NCI-H82 treated with DMSO at 0.1 percent for 48 hours (cell line): Measurements from ENCODE around the gene FABP1.

ENCODE experiments used
- DNase-seq: peaks from one replicate; lab custom pipeline; 2025; ENCODE audit not compliant: unreplicated experiment; lab: John Stamatoyannopoulos, UW

The FABP1 gene

DNA sequence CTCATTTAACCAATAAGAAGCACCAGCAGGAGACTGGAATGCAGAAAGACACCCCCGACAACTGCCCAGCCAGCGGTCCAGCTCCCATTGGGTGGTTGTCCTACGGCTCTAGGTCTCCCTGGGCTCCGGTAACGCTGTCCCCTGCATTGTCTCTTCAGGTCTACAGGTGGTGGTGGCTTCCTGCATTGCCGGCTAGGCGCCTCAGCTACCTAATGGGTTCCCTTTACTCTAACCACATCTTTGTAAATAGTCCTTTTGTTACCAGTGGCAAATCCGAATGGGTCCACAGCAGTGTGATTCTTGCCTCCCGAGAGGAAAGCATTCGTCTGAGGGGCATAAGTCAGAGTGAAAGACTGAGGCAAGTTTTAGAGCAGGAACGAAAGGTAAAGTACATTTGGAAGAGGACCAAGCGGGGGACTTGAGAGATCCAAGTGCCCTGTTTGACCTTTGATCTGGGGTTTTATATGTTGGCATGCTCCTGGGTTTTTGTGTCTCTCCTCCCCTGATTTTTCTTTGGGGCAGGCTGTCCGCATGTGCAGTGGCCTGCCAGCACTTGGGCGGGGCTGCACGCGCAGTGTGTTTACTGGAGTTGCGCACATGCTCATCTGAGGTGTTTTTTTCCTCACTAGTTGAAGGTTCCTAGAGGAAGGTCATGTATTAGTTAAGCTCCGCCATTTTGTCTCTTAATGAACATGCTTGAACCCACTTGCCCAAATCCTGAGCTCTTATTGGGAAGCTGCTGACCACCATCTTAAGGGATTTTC, 11.0 kb downstream of the FABP1 start:
- DNase-seq, result no peak

DNA sequence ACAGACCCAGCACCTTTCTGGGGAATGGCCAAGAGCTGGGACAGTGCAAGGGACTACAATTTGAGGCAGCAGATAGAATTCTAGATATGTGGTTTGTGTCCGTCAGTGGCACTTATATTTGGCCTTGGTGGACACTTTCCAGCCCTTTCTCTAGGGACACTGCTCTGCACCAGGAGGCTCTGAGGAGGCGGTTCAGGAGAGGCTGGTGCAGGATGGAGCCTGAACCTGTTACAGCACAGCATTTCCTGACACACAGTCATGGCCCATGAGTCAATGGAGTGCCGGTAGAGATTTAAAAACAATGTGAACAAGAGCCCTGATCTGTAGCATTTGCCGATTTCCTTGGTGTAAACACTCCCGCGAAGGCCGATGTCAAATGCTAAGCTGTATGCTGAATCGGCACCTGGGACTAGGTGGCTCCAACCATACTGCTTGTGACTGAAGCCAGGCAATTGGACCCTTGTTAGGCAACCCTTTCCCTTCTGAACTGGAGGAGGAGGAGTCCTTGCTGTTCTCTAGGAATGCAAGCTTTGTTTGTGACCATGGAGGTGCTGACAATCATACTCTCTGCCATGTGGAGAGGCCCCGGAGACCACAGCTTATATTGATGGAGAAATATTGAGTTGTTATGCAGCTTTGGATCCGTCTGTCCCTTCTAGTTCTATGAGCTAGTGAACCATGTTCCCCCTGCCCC, 11.9 kb downstream of the FABP1 start:
- DNase-seq, result no peak

DNA sequence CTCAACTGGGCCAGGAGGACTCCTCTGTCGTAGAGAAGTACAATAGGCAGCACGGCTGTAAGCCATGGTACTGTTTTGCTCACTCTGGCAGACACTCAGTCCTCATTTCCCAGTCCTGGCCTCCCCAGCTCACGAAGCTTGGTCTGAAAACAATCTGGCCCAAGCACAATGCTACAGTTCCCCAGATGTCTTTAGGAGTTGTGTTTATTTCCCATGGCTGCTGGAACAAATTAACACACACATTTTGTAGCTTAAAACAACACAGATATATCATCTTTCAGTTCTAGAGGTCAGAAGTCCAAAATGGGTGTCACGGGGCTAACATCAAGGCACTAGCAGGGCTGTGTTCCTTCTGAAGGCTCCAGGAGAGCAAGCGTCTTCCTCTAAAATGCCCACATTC, 13.0 kb downstream of the FABP1 start:
- no peak for DNase-seq

DNA sequence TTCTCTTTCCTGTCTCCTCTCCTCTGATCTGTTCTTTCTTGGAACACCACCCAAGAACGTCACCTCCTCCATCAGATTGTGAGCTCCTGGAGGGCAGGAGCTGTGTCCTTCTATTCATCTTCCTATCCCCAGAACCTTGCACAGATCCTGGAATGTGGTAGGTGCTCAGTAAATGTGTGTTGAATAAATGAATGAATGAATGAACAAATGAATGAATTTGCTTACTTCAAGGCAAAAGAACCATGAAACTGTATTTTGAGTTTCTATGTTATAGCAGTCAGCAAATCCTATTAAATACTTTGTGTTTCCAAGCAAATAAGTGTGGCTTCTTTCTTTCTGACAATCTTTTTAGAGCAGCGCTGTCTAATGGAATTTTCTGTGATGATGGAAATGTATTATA, 14.8 kb downstream of the FABP1 start:
- DNase-seq, result no peak

DNA sequence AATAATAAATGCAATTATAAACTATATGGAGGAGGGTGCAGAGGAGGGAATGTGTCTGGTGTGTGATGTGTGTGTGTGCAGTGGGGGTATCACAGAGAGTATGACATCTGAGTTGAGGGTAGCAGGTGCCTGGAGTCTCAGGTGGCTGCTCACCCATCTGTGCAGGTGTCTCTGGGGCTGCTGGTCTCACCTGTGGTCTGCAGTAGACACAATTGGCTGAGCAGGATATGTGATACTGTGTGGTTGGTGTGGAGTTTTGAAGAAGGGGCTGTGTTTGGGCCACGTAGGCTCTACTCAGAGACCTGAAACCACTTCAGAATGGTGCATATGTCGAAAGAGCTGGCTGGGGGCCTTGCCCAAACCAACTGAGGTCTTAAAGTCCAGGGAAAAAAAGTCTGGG, 17.0 kb downstream of the FABP1 start:
- DNase-seq, result no peak

DNA sequence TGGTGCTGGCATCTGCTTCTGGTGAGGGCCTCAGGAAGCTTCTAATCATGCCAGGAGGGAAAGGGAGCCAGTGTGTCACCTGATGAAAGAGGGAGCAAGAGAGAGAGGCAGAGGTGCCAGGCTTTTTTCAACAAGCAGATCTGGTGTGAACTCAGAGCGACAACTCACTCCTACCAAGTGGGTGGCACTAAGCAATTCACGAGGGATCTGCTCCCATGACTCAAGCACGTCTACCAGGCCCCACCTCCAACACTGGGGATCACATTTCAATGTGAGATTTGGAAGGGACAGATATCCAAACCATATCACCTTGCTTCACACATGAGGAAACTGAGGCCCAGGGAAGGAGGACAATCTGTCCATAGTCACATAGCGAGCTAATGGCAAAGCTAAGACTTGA, 19.1 kb downstream of the FABP1 start:
- DNase-seq, result no peak

DNA sequence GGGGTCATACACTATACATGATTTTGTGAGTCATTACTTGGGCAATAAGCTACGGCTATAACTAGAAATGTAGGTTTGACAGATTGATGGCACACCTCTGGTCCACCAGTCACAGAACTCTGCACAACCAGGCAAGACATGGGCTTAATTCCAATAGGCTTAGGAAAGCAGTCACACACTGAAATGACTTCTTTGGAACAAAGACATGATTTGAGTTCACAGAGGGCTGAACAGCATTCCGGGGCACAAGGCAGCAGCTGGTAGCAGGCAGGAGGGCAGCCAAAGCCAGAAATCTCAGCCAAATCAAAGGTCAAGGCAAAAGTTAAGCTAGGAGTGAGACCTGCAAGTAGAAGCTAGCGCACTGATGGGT, 27.4 kb downstream of the FABP1 start:
- DNase-seq, result no peak

DNA sequence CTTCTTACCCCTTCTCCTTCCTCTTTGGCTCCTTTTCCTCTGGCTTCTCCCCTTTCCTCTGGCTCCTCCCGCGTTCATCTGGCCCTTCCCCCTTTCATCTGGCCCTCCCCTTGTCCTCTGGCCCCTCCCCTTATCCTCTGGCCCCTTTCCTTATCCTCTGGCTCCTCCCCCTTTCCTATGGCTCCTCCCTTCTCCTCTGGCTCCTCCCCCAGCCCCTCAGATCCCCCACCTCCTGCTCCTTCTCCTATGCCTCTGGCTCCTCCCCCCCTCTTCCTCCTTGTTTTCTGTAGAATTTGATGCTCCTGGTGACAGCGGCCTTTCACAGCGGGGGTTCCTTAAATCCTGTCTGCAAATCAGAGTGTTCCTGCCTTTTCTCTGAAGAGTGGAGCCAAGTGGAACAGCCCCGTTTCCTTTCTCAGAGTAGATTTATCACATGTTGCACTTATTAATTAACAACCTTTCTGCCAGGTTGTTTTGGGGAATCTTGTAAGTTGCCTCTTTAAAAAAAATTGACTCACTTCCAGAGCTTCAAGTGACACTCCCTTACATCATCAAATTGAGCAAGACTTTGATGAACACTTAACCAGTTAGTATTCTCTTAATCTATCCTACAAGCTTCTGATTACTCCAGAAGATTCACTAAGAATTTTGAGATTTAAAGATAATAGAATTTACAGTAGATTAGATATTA, 27.9 kb downstream of the FABP1 start:
- no peak for DNase-seq

DNA sequence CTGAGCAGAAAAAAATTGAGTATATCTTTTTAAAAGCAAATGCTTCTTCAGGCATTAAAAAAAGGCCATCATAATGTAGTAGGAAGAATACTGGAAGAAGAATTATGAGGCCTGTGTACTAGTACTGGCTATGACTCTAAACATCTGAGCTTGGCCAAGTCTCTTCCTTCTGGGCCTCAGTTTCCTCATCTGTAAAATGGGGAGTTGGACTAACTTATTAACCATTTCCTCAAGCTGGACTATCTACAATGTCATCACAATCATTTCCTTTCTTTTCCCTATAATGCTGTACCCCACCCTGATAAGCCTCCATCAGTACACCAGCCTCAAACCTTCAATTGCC, 29.3 kb downstream of the FABP1 start:
- DNase-seq, result no peak

DNA sequence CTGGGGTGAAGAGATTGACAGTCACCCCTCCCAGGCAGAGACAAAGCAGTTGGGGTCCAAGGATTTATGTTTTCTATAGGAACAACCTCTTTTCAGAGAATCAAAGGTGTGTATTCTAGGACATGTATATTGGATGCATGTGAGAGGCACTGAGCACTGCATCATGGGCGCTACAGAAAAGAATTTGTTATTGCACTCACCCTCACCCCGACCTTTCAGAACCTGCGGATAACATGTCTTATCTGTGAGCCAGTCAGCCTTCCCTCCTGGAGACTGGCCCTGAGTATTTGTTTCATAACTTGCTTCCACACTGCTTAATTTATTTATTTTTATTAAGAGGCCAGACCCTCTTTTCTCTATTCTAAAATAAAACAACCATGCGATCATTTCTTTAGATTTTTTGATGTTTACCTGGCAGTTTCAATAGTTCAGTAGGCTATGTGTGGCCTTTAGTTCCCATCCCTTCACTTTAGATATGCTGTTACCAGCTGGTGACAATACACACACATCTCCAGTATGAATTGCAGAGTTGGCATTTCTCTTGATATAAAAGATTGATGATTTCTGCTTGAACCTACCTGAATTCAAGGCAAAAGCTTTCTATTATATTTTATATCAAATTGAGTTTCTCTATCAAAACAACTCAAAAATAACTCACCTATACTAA, 29.8 kb downstream of the FABP1 start:
- DNase-seq, result no peak

DNA sequence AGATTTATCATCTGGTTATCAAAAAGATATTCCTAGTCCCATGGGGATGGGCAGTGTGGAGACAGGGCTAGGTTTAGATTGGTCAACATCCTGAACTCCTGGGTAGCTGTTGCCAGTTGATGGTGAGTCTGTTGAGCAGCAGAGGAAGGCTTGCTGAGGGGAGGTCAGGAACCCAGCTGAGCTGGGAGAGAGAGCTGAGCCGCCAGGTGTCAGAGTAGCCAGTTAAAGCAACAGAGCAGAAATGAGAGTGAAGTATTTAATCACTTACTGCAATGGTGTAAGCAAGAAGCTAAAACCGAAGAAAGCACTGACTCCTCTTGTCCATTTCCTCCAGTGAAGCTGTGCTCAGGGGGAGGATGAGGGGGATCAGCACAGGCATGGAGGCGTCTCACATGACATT, 30.7 kb downstream of the FABP1 start:
- DNase-seq, result no peak

DNA sequence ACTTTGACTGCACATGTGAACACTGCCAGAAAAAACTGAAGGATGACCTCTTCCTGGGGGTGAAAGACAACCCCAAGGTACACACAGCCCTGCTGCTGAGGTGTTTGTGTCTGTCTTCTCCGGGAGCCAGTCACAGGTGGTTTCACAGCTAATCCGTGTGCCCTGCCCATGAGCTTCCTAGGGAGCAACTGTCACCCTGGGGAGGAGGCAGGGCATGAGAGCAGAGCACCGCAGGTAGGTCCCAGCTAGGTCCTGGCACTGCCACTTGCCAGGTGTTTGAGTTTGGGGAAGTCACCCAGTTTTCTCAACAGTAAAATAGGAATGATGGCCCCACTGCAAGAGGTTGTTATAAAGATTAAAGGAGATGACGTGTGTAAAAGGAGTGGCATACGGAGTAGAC, 31.2 kb downstream of the FABP1 start:
- DNase-seq, result no peak

DNA sequence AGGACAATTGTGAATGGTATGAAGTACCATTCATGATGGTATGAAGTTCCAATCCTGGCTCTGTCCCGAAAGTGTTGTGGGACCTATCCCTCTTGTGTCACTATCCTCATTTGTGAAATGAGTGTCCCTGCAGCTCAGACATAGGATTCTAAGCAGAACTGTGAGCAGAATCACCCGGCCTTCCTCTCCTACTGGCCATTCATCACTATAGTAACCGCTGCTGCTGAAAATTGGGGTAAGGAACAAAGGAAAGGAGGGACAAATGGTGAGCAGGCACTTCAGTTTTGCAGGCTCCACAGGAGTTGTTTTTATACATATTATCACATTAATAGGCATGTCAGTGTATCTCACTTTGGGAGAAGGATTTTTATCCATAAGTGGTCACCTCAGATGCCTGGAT, 32.8 kb downstream of the FABP1 start:
- no peak for DNase-seq

DNA sequence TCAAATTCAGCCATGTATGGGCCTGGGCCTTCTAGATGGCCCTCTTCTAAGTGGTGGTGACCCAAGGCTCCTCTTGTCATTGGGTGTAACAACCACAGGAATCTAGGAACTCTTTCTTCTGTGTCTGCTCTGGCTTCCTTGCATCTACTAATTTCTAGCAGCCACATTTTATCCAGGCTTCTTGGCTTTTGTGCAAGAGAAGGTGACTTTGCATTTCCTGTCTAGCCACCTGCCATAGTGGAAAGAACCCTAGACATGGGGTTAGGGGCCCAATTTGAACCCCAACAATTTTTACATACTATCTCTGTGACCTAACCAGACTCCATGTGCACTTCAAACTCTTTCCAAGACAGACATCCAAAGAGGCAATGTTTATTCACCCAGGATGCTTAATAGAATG, 35.1 kb downstream of the FABP1 start:
- DNase-seq, result no peak

DNA sequence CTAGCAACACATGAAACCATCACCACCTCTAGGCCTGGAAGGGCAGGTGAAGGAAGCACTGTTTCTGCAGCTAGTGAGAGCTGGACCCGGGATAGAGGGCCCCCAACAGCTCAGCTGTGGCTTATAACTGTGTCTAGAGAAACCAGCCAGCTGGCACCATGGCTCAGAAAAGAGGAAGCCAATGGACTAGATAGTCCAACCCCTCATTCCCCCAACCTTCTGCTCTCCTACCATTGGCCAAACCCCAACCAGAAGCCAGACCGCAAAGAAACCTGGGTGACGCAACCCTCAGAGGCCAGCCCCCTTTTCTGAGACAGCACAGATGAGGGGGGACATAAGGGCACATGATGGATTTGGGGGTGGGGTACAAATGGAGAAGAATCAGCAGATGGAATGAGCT, 35.9 kb downstream of the FABP1 start:
- DNase-seq, result no peak

DNA sequence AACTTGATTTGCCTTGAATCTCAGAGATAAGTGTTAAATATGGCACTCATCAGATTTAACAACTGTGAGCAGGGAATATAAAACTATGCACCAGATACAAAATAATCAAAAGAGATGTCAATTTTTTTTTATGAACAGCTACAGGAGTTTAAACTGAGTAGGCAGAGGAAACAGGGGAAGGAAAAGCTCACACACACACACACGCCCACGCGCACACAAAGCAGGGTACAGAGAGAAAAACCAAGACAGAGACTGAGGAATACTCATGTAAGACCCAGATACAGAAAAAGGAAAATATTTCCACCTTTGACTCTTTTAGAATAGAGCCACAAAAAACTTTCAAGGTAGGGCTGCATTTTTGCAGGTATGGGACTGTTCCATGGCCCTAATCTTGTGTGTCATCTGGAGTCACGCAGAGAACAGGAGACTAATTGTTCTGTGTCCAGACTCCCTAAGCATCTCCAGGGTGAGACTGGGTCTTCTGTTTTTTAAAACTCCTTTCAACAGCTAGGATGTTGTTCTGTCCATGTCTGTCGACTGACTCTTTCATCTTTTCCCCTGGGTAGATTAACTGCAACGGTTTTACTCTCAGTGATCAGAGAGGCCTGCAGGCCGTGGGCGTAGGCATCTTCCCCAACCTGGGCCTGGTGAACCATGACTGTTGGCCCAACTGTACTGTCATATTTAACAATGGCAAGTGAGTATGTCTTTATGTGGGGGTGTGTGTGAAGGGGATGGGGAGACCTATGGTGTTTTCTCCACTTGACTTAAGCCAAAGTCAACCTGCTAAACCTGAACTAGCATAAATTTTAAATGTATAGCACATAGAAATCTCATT, 37.2 kb downstream of the FABP1 start:
- no peak for DNase-seq

DNA sequence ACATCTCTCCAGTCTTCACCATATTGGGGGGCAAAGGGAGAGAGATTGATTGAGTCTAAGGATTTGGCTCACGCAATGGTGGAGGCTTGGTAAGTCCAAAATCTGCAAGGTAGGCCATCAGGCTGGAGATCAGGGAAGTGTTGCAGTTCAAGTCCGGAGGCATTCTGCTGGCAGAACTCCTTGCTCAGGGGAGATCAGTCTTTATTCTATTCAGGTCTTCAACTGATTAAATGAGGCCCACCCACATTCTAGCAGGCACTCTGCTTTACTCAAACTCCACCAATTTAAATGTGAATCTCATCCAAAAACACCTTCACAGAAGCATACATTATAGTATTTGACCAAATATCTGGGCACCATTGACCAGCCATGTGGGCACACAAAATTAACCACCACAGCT, 38.9 kb downstream of the FABP1 start:
- DNase-seq, result no peak

DNA sequence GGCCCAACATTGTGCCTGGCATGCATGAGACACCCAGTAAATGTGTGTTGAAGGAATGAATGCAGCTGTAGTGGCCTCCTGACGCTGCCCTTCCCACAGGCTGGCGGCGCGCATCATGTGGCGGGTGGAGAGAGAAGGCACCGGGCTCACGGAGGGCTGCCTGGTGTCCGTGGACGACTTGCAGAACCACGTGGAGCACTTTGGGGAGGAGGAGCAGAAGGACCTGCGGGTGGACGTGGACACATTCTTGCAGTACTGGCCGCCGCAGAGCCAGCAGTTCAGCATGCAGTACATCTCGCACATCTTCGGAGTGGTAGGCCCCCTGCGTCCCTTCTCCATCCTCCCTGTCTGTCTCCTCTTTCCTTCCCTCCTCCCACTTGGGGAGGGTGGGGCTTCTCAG, 40.1 kb downstream of the FABP1 start:
- no peak for DNase-seq

DNA sequence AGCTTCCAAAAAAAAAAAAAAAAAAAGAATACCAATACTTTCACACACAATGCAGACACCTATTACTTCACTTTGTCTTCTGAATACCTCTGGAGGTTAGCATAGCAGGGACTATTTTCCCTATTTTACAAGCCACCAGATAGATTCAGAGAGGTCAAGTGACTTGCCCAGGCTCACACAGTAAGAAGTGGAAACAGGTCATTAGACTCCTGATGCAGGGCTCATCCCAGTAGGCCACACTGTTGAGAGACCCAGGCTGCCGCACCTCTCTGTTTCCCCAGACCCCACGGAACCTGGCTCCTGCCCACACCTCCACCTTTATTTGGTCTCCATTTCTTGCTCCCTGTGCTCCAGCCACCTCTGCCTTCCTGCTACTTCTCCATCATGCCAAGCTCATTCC, 40.8 kb downstream of the FABP1 start:
- DNase-seq, result no peak

DNA sequence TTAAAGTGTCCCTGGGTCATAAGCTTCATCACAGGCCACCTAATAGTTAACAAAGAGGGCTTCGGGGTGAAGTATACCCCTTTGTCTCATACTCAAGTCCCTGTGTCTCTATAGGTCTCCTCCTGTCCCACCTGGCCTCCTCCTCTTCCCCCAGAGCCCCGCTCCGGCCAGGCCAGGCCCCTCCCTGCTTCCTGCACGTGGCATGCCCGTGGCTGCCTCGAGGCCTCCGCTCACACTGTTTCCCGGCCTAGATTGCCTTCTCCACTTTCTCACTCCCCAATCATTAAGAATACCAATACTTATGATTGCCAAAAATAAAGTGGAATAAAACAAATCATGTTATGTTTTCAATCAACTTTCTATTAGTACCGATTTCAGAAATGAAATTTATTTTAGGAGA, 41.5 kb downstream of the FABP1 start:
- no peak for DNase-seq

DNA sequence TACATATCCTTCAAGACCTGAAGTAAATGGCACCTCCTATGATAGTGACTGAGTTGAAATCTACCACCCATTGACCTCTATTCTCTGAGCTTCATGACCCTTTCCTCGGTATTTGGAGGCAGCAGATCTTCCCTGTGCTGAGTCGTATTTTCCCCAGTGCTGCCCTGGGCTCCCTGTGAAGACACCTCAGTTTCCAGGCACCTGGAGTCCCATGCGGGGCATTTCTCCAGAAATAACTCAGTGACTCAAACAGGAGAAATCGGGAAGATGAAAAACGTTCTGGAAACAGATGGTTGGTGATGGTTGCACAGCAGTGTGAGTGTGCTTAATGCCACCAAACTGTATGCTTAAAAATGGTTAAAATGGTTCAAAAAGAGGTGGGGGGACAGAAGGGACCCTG, 42.3 kb downstream of the FABP1 start:
- no peak for DNase-seq
